ENCODE data around the gene SYCP2.

SYCP2 gene

GRCh38 chr20:59820204-59821041 is 113.0 kb downstream of the SYCP2 start:
- peak; percentile 86 for DNase-seq

- DNase-seq, result no peak
Measured at GRCh38 chr20:59819496-59820203, 113.8 kb downstream of the SYCP2 start.

- DNase-seq, result no peak
Measured at GRCh38 chr20:59818911-59819310, 114.5 kb downstream of the SYCP2 start.

GRCh38 chr20:59817846-59818615 is 115.4 kb downstream of the SYCP2 start:
- no peak for DNase-seq

GRCh38 chr20:59817406-59817805 is 116.0 kb downstream of the SYCP2 start:
- no peak for DNase-seq

- no peak for DNase-seq
Measured at GRCh38 chr20:59816146-59816738, 117.2 kb downstream of the SYCP2 start.

- DNase-seq, result no peak
Measured at GRCh38 chr20:59814840-59815340, 118.5 kb downstream of the SYCP2 start.

GRCh38 chr20:59813948-59814839 is 119.2 kb downstream of the SYCP2 start:
- DNase-seq, result no peak
